ENCODE measurements around the gene COL24A1. TPM values are rescaled to one million over a fixed set of nuclear protein-coding genes. Genes with fewer than 3 reads are reported as not detected.
"Not testable (repeated sequence)": the region's sequence is repeated elsewhere in the genome, so short reads cannot be mapped to it uniquely, and the experiment has no call there.

The COL24A1 gene
- polyA plus RNA-seq, 1 donor, result 1.6 TPM

GRCh38 chr1:85898861-85899260 is 257.7 kb downstream of the COL24A1 start:
- peaks cover 4% of the 10 kb centered on the region for H3K9me3 ChIP-seq (ENCODE audit: control insufficient read depth, low read depth, low read length)
- no peak overlapping the region for H3K4me3 ChIP-seq (ENCODE audit: low read length)
- DNase-seq, result no peak
- no peaks in the 10 kb centered on the region for H3K27me3 ChIP-seq (ENCODE audit: control insufficient read depth, insufficient read depth, low read length)
- H3K4me1 ChIP-seq (ENCODE audit: control insufficient read depth, insufficient read depth, low read length), result no peaks in the 10 kb centered on the region
- WGBS (ENCODE audit: insufficient coverage, low lambda C conversion rate), result 78% methylated on average over 1 of the region's 2 CpGs
- no peaks in the 10 kb centered on the region for H3K36me3 ChIP-seq (ENCODE audit: control insufficient read depth, insufficient read depth, low read length)
- no peak overlapping the region for H3K27ac ChIP-seq (ENCODE audit: low read length)

- Histone ChIP-seq H3K36me3 (ENCODE audit: control insufficient read depth, insufficient read depth, low read length) (no peaks in the 10 kb centered on the region), H3K4me1 (ENCODE audit: control insufficient read depth, insufficient read depth, low read length) (no peaks in the 10 kb centered on the region), H3K4me3 (ENCODE audit: low read length) (no peak overlapping the region), H3K27ac (ENCODE audit: low read length) (no peak overlapping the region), H3K9me3 (ENCODE audit: control insufficient read depth, low read depth, low read length) (no peaks in the 10 kb centered on the region), H3K27me3 (ENCODE audit: control insufficient read depth, insufficient read depth, low read length) (no peaks in the 10 kb centered on the region)
- 19% methylated on average over 4 of the region's 4 CpGs for WGBS (ENCODE audit: insufficient coverage, low lambda C conversion rate)
- DNase-seq, result peak; percentile 2 to 14
Observed at GRCh38 chr1:85894651-85895050, 261.9 kb downstream of the COL24A1 start.

GRCh38 chr1:85892366-85892765 is 264.2 kb downstream of the COL24A1 start:
- H3K9me3 ChIP-seq (ENCODE audit: control insufficient read depth, low read depth, low read length), result no peaks in the 10 kb centered on the region
- H3K27me3 ChIP-seq (ENCODE audit: control insufficient read depth, insufficient read depth, low read length), result no peaks in the 10 kb centered on the region
- no peak overlapping the region for H3K27ac ChIP-seq (ENCODE audit: low read length)
- no peaks in the 10 kb centered on the region for H3K36me3 ChIP-seq (ENCODE audit: control insufficient read depth, insufficient read depth, low read length)
- WGBS (ENCODE audit: insufficient coverage, low lambda C conversion rate), result 100% methylated on average over 2 of the region's 2 CpGs
- no peaks in the 10 kb centered on the region for H3K4me1 ChIP-seq (ENCODE audit: control insufficient read depth, insufficient read depth, low read length)
- H3K4me3 ChIP-seq (ENCODE audit: low read length), result no peak overlapping the region
- no peak for DNase-seq

- WGBS (ENCODE audit: insufficient coverage, low lambda C conversion rate), result no CpG with 5 or more reads among the region's 2 CpGs
Observed at GRCh38 chr1:85889870-85890269, 266.7 kb downstream of the COL24A1 start.

GRCh38 chr1:85888921-85889320 is 267.7 kb downstream of the COL24A1 start:
- H3K36me3 ChIP-seq (ENCODE audit: control insufficient read depth, insufficient read depth, low read length), result no peaks in the 10 kb centered on the region
- H3K27me3 ChIP-seq (ENCODE audit: control insufficient read depth, insufficient read depth, low read length), result no peaks in the 10 kb centered on the region
- DNase-seq, result no peak
- H3K4me3 ChIP-seq (ENCODE audit: low read length), result no peak overlapping the region
- H3K9me3 ChIP-seq (ENCODE audit: control insufficient read depth, low read depth, low read length), result no peaks in the 10 kb centered on the region
- no CpG with 5 or more reads among the region's 3 CpGs for WGBS (ENCODE audit: insufficient coverage, low lambda C conversion rate)
- no peaks in the 10 kb centered on the region for H3K4me1 ChIP-seq (ENCODE audit: control insufficient read depth, insufficient read depth, low read length)
- H3K27ac ChIP-seq (ENCODE audit: low read length), result no peak overlapping the region

More at GRCh38 chr1:85889870-85890269, 266.7 kb downstream of the COL24A1 start:
- Histone ChIP-seq H3K36me3 (ENCODE audit: control insufficient read depth, insufficient read depth, low read length) (no peaks in the 10 kb centered on the region), H3K27me3 (ENCODE audit: control insufficient read depth, insufficient read depth, low read length) (no peaks in the 10 kb centered on the region), H3K4me3 (ENCODE audit: low read length) (no peak overlapping the region), H3K27ac (ENCODE audit: low read length) (no peak overlapping the region), H3K9me3 (ENCODE audit: control insufficient read depth, low read depth, low read length) (no peaks in the 10 kb centered on the region), H3K4me1 (ENCODE audit: control insufficient read depth, insufficient read depth, low read length) (no peaks in the 10 kb centered on the region)
- DNase-seq, result no peak

- peak; percentile 5 to 40 for DNase-seq
- no CpG with 5 or more reads among the region's 1 CpG for WGBS (ENCODE audit: insufficient coverage, low lambda C conversion rate)
Observed at GRCh38 chr1:85884372-85885035, 272.1 kb downstream of the COL24A1 start.

GRCh38 chr1:85867189-85867588 is 289.4 kb downstream of the COL24A1 start:
- Histone ChIP-seq H3K27me3 (ENCODE audit: control insufficient read depth, insufficient read depth, low read length) (no peaks in the 10 kb centered on the region), H3K36me3 (ENCODE audit: control insufficient read depth, insufficient read depth, low read length) (no peaks in the 10 kb centered on the region), H3K27ac (ENCODE audit: low read length) (no peak overlapping the region), H3K4me3 (ENCODE audit: low read length) (no peak overlapping the region), H3K4me1 (ENCODE audit: control insufficient read depth, insufficient read depth, low read length) (no peaks in the 10 kb centered on the region), H3K9me3 (ENCODE audit: control insufficient read depth, low read depth, low read length) (no peaks in the 10 kb centered on the region)
- DNase-seq, result no peak

More at GRCh38 chr1:85884372-85885035, 272.1 kb downstream of the COL24A1 start:
- H3K4me1 ChIP-seq (ENCODE audit: control insufficient read depth, insufficient read depth, low read length), result no peaks in the 10 kb centered on the region
- no peaks in the 10 kb centered on the region for H3K36me3 ChIP-seq (ENCODE audit: control insufficient read depth, insufficient read depth, low read length)
- no peak overlapping the region for H3K27ac ChIP-seq (ENCODE audit: low read length)
- H3K4me3 ChIP-seq (ENCODE audit: low read length), result no peak overlapping the region
- no peaks in the 10 kb centered on the region for H3K27me3 ChIP-seq (ENCODE audit: control insufficient read depth, insufficient read depth, low read length)
- H3K9me3 ChIP-seq (ENCODE audit: control insufficient read depth, low read depth, low read length), result no peaks in the 10 kb centered on the region

GRCh38 chr1:85865213-85865612 is 291.4 kb downstream of the COL24A1 start:
- H3K4me3 ChIP-seq (ENCODE audit: low read length), result no peak overlapping the region
- no peak overlapping the region for H3K27ac ChIP-seq (ENCODE audit: low read length)
- no peaks in the 10 kb centered on the region for H3K4me1 ChIP-seq (ENCODE audit: control insufficient read depth, insufficient read depth, low read length)
- DNase-seq, result no peak
- no CpG with 5 or more reads among the region's 1 CpG for WGBS (ENCODE audit: insufficient coverage, low lambda C conversion rate)
- H3K27me3 ChIP-seq (ENCODE audit: control insufficient read depth, insufficient read depth, low read length), result no peaks in the 10 kb centered on the region
- no peaks in the 10 kb centered on the region for H3K36me3 ChIP-seq (ENCODE audit: control insufficient read depth, insufficient read depth, low read length)
- H3K9me3 ChIP-seq (ENCODE audit: control insufficient read depth, low read depth, low read length), result no peaks in the 10 kb centered on the region

- Histone ChIP-seq H3K27me3 (ENCODE audit: control insufficient read depth, insufficient read depth, low read length) (no peaks in the 10 kb centered on the region), H3K9me3 (ENCODE audit: control insufficient read depth, low read depth, low read length) (no peaks in the 10 kb centered on the region), H3K4me3 (ENCODE audit: low read length) (no peak overlapping the region), H3K4me1 (ENCODE audit: control insufficient read depth, insufficient read depth, low read length) (no peaks in the 10 kb centered on the region), H3K36me3 (ENCODE audit: control insufficient read depth, insufficient read depth, low read length) (no peaks in the 10 kb centered on the region), H3K27ac (ENCODE audit: low read length) (no peak overlapping the region)
- no peak for DNase-seq
- WGBS (ENCODE audit: insufficient coverage, low lambda C conversion rate), result no CpG with 5 or more reads among the region's 1 CpG
Observed at GRCh38 chr1:85864727-85865126, 291.8 kb downstream of the COL24A1 start.

GRCh38 chr1:85863639-85864038 is 292.9 kb downstream of the COL24A1 start:
- not testable (repeated sequence) for DNase-seq; H3K9me3 ChIP-seq (ENCODE audit: control insufficient read depth, low read depth, low read length)
- no CpG with 5 or more reads among the region's 1 CpG for WGBS (ENCODE audit: insufficient coverage, low lambda C conversion rate)

GRCh38 chr1:85862456-85862855 is 294.1 kb downstream of the COL24A1 start:
- no peak overlapping the region for H3K27ac ChIP-seq (ENCODE audit: low read length)
- DNase-seq, result peak; percentile 14 to 53
- no peaks in the 10 kb centered on the region for H3K36me3 ChIP-seq (ENCODE audit: control insufficient read depth, insufficient read depth, low read length)
- no peak overlapping the region for H3K4me3 ChIP-seq (ENCODE audit: low read length)
- H3K9me3 ChIP-seq (ENCODE audit: control insufficient read depth, low read depth, low read length), result no peaks in the 10 kb centered on the region
- H3K27me3 ChIP-seq (ENCODE audit: control insufficient read depth, insufficient read depth, low read length), result no peaks in the 10 kb centered on the region
- no peaks in the 10 kb centered on the region for H3K4me1 ChIP-seq (ENCODE audit: control insufficient read depth, insufficient read depth, low read length)
- 20% methylated on average over 1 of the region's 1 CpG for WGBS (ENCODE audit: insufficient coverage, low lambda C conversion rate)

More at GRCh38 chr1:85863639-85864038, 292.9 kb downstream of the COL24A1 start:
- H3K4me1 ChIP-seq (ENCODE audit: control insufficient read depth, insufficient read depth, low read length); H3K27ac ChIP-seq (ENCODE audit: low read length); H3K4me3 ChIP-seq (ENCODE audit: low read length); H3K27me3 ChIP-seq (ENCODE audit: control insufficient read depth, insufficient read depth, low read length); H3K36me3 ChIP-seq (ENCODE audit: control insufficient read depth, insufficient read depth, low read length): not testable (repeated sequence)
